ENCODE data around the gene ANKRD17.

- TF ChIP-seq, protein P1, sequence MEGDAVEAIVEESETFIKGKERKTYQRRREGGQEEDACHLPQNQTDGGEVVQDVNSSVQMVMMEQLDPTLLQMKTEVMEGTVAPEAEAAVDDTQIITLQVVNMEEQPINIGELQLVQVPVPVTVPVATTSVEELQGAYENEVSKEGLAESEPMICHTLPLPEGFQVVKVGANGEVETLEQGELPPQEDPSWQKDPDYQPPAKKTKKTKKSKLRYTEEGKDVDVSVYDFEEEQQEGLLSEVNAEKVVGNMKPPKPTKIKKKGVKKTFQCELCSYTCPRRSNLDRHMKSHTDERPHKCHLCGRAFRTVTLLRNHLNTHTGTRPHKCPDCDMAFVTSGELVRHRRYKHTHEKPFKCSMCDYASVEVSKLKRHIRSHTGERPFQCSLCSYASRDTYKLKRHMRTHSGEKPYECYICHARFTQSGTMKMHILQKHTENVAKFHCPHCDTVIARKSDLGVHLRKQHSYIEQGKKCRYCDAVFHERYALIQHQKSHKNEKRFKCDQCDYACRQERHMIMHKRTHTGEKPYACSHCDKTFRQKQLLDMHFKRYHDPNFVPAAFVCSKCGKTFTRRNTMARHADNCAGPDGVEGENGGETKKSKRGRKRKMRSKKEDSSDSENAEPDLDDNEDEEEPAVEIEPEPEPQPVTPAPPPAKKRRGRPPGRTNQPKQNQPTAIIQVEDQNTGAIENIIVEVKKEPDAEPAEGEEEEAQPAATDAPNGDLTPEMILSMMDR (IDR thresholded peaks at IDR 0.05; ENCODE audit: low read length): no peak
- TF ChIP-seq EZH2 (optimal IDR thresholded peaks at IDR 0.05; ENCODE audit: low read depth, low read length): no peak
Measured at GRCh38 chr4:73066928-73067327, 191.7 kb downstream of the ANKRD17 start.

All from MM.1S (cell line).